Stomach (tissue), 9 donors: ENCODE data around the gene GDPD3. TPM values are rescaled to one million over a fixed set of nuclear protein-coding genes. Genes with fewer than 3 reads are reported as not detected.
A peak's percentile ranks its signal among the peaks of the same experiment; 100 is the strongest.
"Not testable (repeated sequence)": the region's sequence is repeated elsewhere in the genome, so short reads cannot be mapped to it uniquely, and the experiment has no call there.

Experiments used
- DNase-seq, 2 donors: peaks; one replicate each; pipeline versions ENCODE4 v3.0.0 to v3.0.0-alpha.2; 2013 to 2019
- H3K27ac ChIP-seq, 5 donors: fragments of 200-600 bp in 4 of 5; sonication (generic) in 4 of 5; one replicate each; pipeline ENCODE4 v1.5.1; 2013 to 2019; ENCODE audit warnings: mild to moderate bottlenecking in 1 of 5, moderate library complexity in 1 of 5
- H3K27me3 ChIP-seq, 3 donors: fragments of 200-600 bp; sonication (generic); one replicate each; pipeline ENCODE4 v1.5.1; 2017 to 2019; ENCODE audit warnings: mixed run types in 1 of 3
- H3K36me3 ChIP-seq, 4 donors: fragments of 200-600 bp; sonication (generic); 1 replicate in 3 of 4; 2 replicates in 1 of 4; pipeline ENCODE4 v1.5.1; 2016 to 2019
- H3K4me1 ChIP-seq, 4 donors: fragments of 200-600 bp; sonication (generic); one replicate each; pipeline ENCODE4 v1.5.1; 2016 to 2019
- H3K4me3 ChIP-seq, 4 donors: fragments of 200-600 bp; sonication (generic) in 3 of 4; one replicate each; pipeline ENCODE4 v1.5.1; 2016 to 2019; ENCODE audit warnings: mild to moderate bottlenecking in 1 of 4
- H3K9me3 ChIP-seq, 4 donors: fragments of 200-600 bp; sonication (generic); one replicate each; pipeline ENCODE4 v1.5.1; 2016 to 2019
- EP300 ChIP-seq: sonication (generic); formaldehyde crosslinking; IDR thresholded peaks from one replicate; pipeline ENCODE4 v1.6.1; 2017; ENCODE audit warnings: antibody characterized with exemption
- POLR2A ChIP-seq, 4 donors: fragments of 450-650 bp; IDR thresholded peaks; one replicate each; pipeline ENCODE4 v1.6.1; 2016; ENCODE audit warnings: antibody characterized with exemption in 4 of 4, control low read depth in 2 of 4, mild to moderate bottlenecking in 1 of 4, moderate library complexity in 1 of 4
- POLR2AphosphoS5 ChIP-seq, 3 donors: sonication (generic); formaldehyde crosslinking; IDR thresholded peaks; one replicate each; pipeline ENCODE4 v1.6.1; 2016; ENCODE audit warnings: antibody characterized with exemption in 3 of 3
- WGBS, 5 donors: extraction: QIAGEN DNeasy Blood & Tissue Kit in 3 of 5; methylation state at CpG; one replicate each; pipeline versions ENCODE4 v1.1.5 to v1.1.7; 2013 to 2018; 5-methylcytosine and 5-hydroxymethylcytosine counted together
- intact Hi-C: fragments of 100-400 bp; cut with DNase I; formaldehyde crosslinking; loops from one replicate; pipeline ENCODE4 v1.15.1; 2023; ENCODE audit warnings: low total_unique reads
- polyA plus RNA-seq, 3 donors: library from polyadenylated mRNA; stranded (reverse); fragments of 200-250 nt; gene quantifications; one replicate each; pipeline ENCODE4 v1.2.3, GENCODE V29; 2013
- total RNA-seq, 5 donors: library from RNA; depleted of rRNA; stranded (reverse); fragments of >200 nt; gene quantifications; one replicate each; pipeline versions ENCODE4 v1.1.0 to v1.2.3, GENCODE V29; 2014 to 2016
- TF ChIP-seq, protein P1 (sequence below), 7 experiments: fragments of 450-650 bp in 4 of 7; fragments of 200-600 bp in 3 of 7; sonication (generic) in 3 of 7; IDR thresholded peaks; one replicate each; pipeline ENCODE4 v1.5.1; 2016 to 2019; ENCODE audit warnings: antibody characterized with exemption in 7 of 7, control low read depth in 2 of 7, mild to moderate bottlenecking in 1 of 7
- donor health status: healthy with polysubstance abuse.
- donor health status: Bipolar disorder and iron deficiency.
- donor health status: healthy.

Gene GDPD3
- total and polyA plus RNA-seq, 8 donors, result 1.8 to 178 (median 5.9) TPM

GRCh38 chr16:30132591-30132990 is 19.3 kb upstream of the GDPD3 start:
- no peak overlapping the region for H3K4me3 ChIP-seq
- no peaks in the 10 kb centered on the region for H3K27me3 ChIP-seq
- intact Hi-C loops, result no loop called here
- DNase-seq, result no peak
- H3K36me3 ChIP-seq, result no peaks in the 10 kb centered on the region
- no peaks in the 10 kb centered on the region for H3K9me3 ChIP-seq
- no peak overlapping the region for H3K27ac ChIP-seq
- H3K4me1 ChIP-seq, result no peaks in the 10 kb centered on the region
- 64 to 79% (median 68%) methylated on average over 3 of the region's 3 CpGs for WGBS, 5 donors
- TF ChIP-seq POLR2A (IDR thresholded peaks at IDR 0.05), result no peak
- TF ChIP-seq EP300, result no peak
- TF ChIP-seq POLR2AphosphoS5 (IDR thresholded peaks at IDR 0.05), result no peak
- TF ChIP-seq, protein P1, sequence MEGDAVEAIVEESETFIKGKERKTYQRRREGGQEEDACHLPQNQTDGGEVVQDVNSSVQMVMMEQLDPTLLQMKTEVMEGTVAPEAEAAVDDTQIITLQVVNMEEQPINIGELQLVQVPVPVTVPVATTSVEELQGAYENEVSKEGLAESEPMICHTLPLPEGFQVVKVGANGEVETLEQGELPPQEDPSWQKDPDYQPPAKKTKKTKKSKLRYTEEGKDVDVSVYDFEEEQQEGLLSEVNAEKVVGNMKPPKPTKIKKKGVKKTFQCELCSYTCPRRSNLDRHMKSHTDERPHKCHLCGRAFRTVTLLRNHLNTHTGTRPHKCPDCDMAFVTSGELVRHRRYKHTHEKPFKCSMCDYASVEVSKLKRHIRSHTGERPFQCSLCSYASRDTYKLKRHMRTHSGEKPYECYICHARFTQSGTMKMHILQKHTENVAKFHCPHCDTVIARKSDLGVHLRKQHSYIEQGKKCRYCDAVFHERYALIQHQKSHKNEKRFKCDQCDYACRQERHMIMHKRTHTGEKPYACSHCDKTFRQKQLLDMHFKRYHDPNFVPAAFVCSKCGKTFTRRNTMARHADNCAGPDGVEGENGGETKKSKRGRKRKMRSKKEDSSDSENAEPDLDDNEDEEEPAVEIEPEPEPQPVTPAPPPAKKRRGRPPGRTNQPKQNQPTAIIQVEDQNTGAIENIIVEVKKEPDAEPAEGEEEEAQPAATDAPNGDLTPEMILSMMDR (IDR thresholded peaks at IDR 0.05), result no peak

- DNase-seq, result peak in 1 of 2 donors; percentile 57
- WGBS, 5 donors, result 60 to 87% (median 70%) methylated on average over 4 of the region's 4 CpGs
- H3K36me3 ChIP-seq, result no peaks in the 10 kb centered on the region
- H3K27ac ChIP-seq, result no peak overlapping the region
- TF ChIP-seq EP300, result no peak
- no peak for TF ChIP-seq POLR2A (IDR thresholded peaks at IDR 0.05)
- TF ChIP-seq POLR2AphosphoS5 (IDR thresholded peaks at IDR 0.05), result no peak
- TF ChIP-seq, protein P1 (IDR thresholded peaks at IDR 0.05), result no peak
- H3K4me3 ChIP-seq, result no peak overlapping the region
- H3K27me3 ChIP-seq, result no peaks in the 10 kb centered on the region
- no peaks in the 10 kb centered on the region for H3K4me1 ChIP-seq
- H3K9me3 ChIP-seq, result no peaks in the 10 kb centered on the region
- intact Hi-C loops, result no loop called here
Observed at GRCh38 chr16:30131869-30132475, 18.6 kb upstream of the GDPD3 start.

DNA sequence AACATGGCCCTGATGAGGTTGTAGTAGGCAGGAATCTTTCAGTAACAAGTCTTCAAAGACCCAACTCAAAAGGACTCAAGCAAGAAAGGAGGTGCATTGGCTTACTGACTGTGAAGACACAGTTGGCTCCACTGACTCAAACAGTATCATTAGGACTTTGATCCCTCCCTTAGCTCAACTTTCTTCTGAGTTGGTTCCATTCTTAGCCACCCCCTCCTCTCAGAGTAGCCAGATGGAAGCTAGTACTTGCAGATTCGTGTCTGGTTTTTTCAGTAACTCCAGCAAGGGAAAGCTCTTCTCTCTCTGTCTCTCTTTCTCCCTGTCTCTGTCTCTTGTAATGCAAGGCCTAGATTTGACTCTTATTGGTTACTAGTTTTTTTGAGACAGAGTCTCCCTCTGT is 14.7 kb upstream of the GDPD3 start:
- H3K27me3 ChIP-seq, result no peaks in the 10 kb centered on the region
- no peak for DNase-seq
- H3K9me3 ChIP-seq, result no peaks in the 10 kb centered on the region
- H3K4me3 ChIP-seq, result no peak overlapping the region
- no peak overlapping the region for H3K27ac ChIP-seq
- intact Hi-C loops, result no loop called here
- H3K4me1 ChIP-seq, result peaks cover 9 to 16% (median 13%) of the 10 kb centered on the region in 4 donors
- 63 to 94% (median 77%) methylated on average over 1 of the region's 1 CpG for WGBS, 5 donors
- H3K36me3 ChIP-seq, result no peaks in the 10 kb centered on the region
- TF ChIP-seq EP300 (no peak), POLR2AphosphoS5 (IDR thresholded peaks at IDR 0.05) (no peak), POLR2A (IDR thresholded peaks at IDR 0.05) (no peak)
- TF ChIP-seq, protein P1 (IDR thresholded peaks at IDR 0.05), result no peak

GRCh38 chr16:30125690-30126089 is 12.4 kb upstream of the GDPD3 start:
- intact Hi-C loops, H3K27me3 ChIP-seq, H3K27ac ChIP-seq, H3K4me3 ChIP-seq, H3K9me3 ChIP-seq, DNase-seq, H3K36me3 ChIP-seq: not testable (repeated sequence)
- peaks cover 29 to 36% (median 32%) of the 10 kb centered on the region in 4 donors for H3K4me1 ChIP-seq
- WGBS, 5 donors, result 86 to 93% (median 91%) methylated on average over 9 of the region's 9 CpGs

DNA sequence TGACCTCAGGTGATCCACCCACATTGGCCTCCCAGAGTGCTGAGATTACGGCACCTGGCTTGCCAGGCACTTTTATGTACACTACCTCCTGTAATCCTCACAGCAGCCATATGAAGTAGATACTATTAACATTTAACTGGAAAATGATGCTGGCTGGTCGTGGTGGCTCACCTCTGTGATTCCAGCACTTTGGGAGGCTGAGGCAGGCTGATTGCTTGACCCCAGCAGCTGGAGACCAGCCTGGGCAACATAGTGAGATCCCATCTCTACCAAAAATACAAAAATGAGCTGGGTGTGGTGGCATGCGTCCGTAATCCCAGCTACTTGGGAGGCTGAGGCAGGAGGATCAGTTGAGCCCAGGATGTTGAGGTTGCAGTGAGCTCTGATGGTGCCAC is 11.6 kb upstream of the GDPD3 start:
- intact Hi-C loops, result no loop called here
- Histone ChIP-seq H3K4me3 (no peak overlapping the region), H3K27me3 (no peaks in the 10 kb centered on the region), H3K36me3 (peaks cover 2 to 13% (median 8%) of the 10 kb centered on the region in 4 donors), H3K9me3 (no peaks in the 10 kb centered on the region), H3K4me1 (peaks cover 31 to 43% (median 39%) of the 10 kb centered on the region in 4 donors), H3K27ac (peak overlapping the region in 4 of 5 donors; percentile 94 to 96 (median 94))
- WGBS, 5 donors, result 66 to 87% (median 69%) methylated on average over 4 of the region's 4 CpGs
- no peak for TF ChIP-seq EP300
- TF ChIP-seq, protein P1 (IDR thresholded peaks at IDR 0.05), result no peak
- TF ChIP-seq POLR2A (IDR thresholded peaks at IDR 0.05), result no peak
- no peak for TF ChIP-seq POLR2AphosphoS5 (IDR thresholded peaks at IDR 0.05)
- DNase-seq, result no peak
